ENCODE measurements around the gene SLC4A4.

The SLC4A4 gene

GRCh38 chr4:71474731-71475130 lies 135.9 kb downstream of the SLC4A4 start:
- DNase-seq: no peak

- DNase-seq: no peak
Observed at GRCh38 chr4:71476240-71476639, 137.4 kb downstream of the SLC4A4 start.

- no peak for DNase-seq
Observed at GRCh38 chr4:71486550-71487343, 147.9 kb downstream of the SLC4A4 start.

- DNase-seq: no peak
Observed at GRCh38 chr4:71487344-71487920, 148.6 kb downstream of the SLC4A4 start.

GRCh38 chr4:71494539-71494938 lies 155.7 kb downstream of the SLC4A4 start:
- DNase-seq: no peak

GRCh38 chr4:71495454-71495853 lies 156.6 kb downstream of the SLC4A4 start:
- no peak for DNase-seq

GRCh38 chr4:71497078-71497477 lies 158.3 kb downstream of the SLC4A4 start:
- no peak for DNase-seq

GRCh38 chr4:71498002-71498401 lies 159.2 kb downstream of the SLC4A4 start:
- DNase-seq: no peak

- no peak for DNase-seq
Observed at GRCh38 chr4:71498625-71499024, 159.8 kb downstream of the SLC4A4 start.

- DNase-seq: no peak
Observed at GRCh38 chr4:71501992-71502391, 163.2 kb downstream of the SLC4A4 start.

GRCh38 chr4:71518283-71518989 lies 179.6 kb downstream of the SLC4A4 start:
- DNase-seq: no peak

GRCh38 chr4:71520308-71520707 lies 181.5 kb downstream of the SLC4A4 start:
- no peak for DNase-seq

- no peak for DNase-seq
Observed at GRCh38 chr4:71520850-71521249, 182.0 kb downstream of the SLC4A4 start.

- DNase-seq: no peak
Observed at GRCh38 chr4:71524756-71525155, 185.9 kb downstream of the SLC4A4 start.

- DNase-seq: no peak
Observed at GRCh38 chr4:71526637-71527406, 188.0 kb downstream of the SLC4A4 start.

GRCh38 chr4:71532407-71532806 lies 193.6 kb downstream of the SLC4A4 start:
- DNase-seq: no peak

GRCh38 chr4:71533121-71533520 lies 194.3 kb downstream of the SLC4A4 start:
- DNase-seq: no peak

- no peak for DNase-seq
Observed at GRCh38 chr4:71537551-71538065, 198.8 kb downstream of the SLC4A4 start.

- no peak for DNase-seq
Observed at GRCh38 chr4:71538528-71538927, 199.7 kb downstream of the SLC4A4 start.

GRCh38 chr4:71540749-71541269 lies 202.0 kb downstream of the SLC4A4 start:
- DNase-seq: no peak

- DNase-seq: no peak
Observed at GRCh38 chr4:71541541-71541940, 202.7 kb downstream of the SLC4A4 start.

GRCh38 chr4:71545168-71545567 lies 206.3 kb downstream of the SLC4A4 start:
- DNase-seq: no peak
